ENCODE measurements around the gene PNMA6F.
A peak's percentile ranks its signal among the peaks of the same experiment; 100 is the strongest.

The PNMA6F gene

GRCh38 chrX:153361781-153362397, 40.3 kb upstream of the PNMA6F start:
- no peak for DNase-seq (ENCODE audit: low read depth)
- no peak overlapping the region for H3K4me3 ChIP-seq (ENCODE audit: low read length)
- no peak for TF ChIP-seq CTCF (conservative IDR thresholded peaks at IDR 0.05; ENCODE audit: low read length)

- DNase-seq (ENCODE audit: low read depth), result no peak
- TF ChIP-seq CTCF (conservative IDR thresholded peaks at IDR 0.05; ENCODE audit: low read length), result no peak
- no peak overlapping the region for H3K4me3 ChIP-seq (ENCODE audit: low read length)
Observed at GRCh38 chrX:153357877-153358276, 36.3 kb upstream of the PNMA6F start.

- no peak overlapping the region for H3K4me3 ChIP-seq (ENCODE audit: low read length)
- DNase-seq (ENCODE audit: low read depth), result no peak
- no peak for TF ChIP-seq CTCF (conservative IDR thresholded peaks at IDR 0.05; ENCODE audit: low read length)
Observed at GRCh38 chrX:153353416-153353815, 31.8 kb upstream of the PNMA6F start.

GRCh38 chrX:153352858-153353257, 31.3 kb upstream of the PNMA6F start:
- DNase-seq (ENCODE audit: low read depth), result no peak
- no peak for TF ChIP-seq CTCF (conservative IDR thresholded peaks at IDR 0.05; ENCODE audit: low read length)
- H3K4me3 ChIP-seq (ENCODE audit: low read length), result no peak overlapping the region

GRCh38 chrX:153351981-153352380, 30.4 kb upstream of the PNMA6F start:
- no peak for DNase-seq (ENCODE audit: low read depth)
- TF ChIP-seq CTCF (conservative IDR thresholded peaks at IDR 0.05; ENCODE audit: low read length), result no peak
- no peak overlapping the region for H3K4me3 ChIP-seq (ENCODE audit: low read length)

GRCh38 chrX:153349952-153350351, 28.4 kb upstream of the PNMA6F start:
- peak; percentile 11 for DNase-seq (ENCODE audit: low read depth)
- no peak for TF ChIP-seq CTCF (conservative IDR thresholded peaks at IDR 0.05; ENCODE audit: low read length)
- H3K4me3 ChIP-seq (ENCODE audit: low read length), result no peak overlapping the region

- DNase-seq (ENCODE audit: low read depth), result no peak
- TF ChIP-seq CTCF (conservative IDR thresholded peaks at IDR 0.05; ENCODE audit: low read length), result no peak
- H3K4me3 ChIP-seq (ENCODE audit: low read length), result no peak overlapping the region
Observed at GRCh38 chrX:153348421-153348820, 26.9 kb upstream of the PNMA6F start.

Measured in AG10803 (cell line).